SK-N-DZ (cell line): Measurements from ENCODE around the gene RPL39.
"Not testable (repeated sequence)": the region's sequence is repeated elsewhere in the genome, so short reads cannot be mapped to it uniquely, and the experiment has no call there.

Experiments
- DNase-seq: peaks from one replicate; pipeline ENCODE4 v3.0.0-alpha.2; 2015; ENCODE audit warnings: low spot score
- small RNA-seq, 2 experiments: library from RNA; depleted of rRNA; stranded (forward); fragments of <200 nt; gene quantifications; one replicate each; pipeline ENCODE3, GENCODE V24; 2014

The RPL39 gene

DNA sequence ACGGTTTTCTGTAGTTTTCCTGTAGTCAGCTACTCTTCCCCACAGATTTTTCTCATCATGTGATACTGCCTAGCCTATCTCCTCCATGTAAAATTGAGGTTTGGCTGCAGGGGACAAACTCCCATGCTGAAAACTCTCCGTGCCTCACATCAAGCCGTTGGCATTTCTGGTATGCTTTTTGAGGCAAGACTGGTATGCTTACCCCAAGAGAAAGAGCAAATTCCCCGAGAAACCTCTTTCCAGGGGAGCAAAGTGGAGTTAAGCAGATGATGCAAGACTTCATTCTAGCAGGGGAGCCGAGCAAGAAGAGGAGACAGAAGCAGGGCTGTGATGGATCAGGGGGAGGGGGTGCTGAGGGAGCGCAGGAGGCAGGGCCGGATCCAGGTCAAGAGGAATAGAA lies 28.2 kb downstream of the RPL39 start:
- no peak for DNase-seq

DNA sequence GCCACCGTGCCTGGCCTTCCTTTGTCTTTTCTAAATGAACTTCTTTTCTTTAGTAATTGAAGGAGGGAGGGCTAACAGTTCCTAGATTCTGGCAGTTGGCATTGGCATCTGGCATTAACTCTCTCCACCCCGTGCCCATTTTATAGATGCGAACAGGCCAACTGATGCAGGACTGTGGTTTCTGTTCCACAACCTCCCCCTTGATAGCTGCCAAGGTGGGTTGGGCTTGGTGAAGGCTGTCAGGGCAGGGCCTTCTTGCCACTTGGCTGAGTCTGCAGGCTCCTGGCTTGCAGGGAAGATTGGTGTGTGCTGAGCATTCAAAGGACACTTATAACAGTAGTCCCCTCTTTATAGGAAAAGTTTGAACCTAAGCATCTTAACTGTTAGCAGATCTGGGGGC lies 28.7 kb downstream of the RPL39 start:
- DNase-seq, result no peak

DNA sequence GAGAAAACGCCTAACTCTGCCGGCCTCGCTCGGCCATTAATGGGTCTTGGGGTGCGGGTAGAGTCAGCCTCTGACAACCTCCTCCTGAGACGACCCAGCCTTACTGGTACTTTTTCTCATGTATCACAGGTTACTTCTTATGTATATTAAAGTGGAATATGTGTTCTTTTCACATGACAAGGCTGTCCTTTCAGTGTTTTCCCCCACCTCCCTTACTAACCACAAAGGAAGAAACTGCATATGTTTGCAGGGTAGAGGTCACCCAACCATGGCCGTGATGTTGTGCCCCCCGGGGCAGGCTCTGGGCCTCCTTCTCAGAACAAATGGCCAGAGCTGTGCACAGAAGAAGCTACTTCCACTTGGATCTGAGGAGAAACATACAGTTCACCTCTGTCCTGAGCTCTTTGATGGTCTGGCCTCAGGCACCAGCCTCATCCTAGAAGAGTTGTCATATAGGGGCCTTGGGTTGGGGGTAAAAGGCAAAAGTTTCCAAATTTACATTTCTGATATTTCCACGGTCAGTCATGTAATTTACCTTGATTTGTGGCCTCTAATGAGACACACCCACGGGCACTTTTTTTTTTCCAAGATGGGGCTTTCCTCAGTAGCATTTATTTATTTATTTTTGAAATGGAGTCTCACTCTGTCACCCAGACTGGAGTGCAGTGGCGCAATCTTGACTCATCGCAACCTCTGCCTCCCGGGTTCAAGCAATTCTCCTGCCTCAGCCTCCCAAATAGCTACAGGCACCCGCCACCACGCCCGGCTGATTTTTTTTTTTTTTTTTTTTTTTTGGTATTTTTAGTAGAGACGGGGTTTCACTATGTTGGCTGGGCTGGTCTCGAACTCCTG lies 31.2 kb downstream of the RPL39 start:
- no peak for DNase-seq

- DNase-seq, result no peak
Measured at GRCh38 chrX:119759248-119759766, 32.1 kb downstream of the RPL39 start.

- DNase-seq, result no peak
Measured at GRCh38 chrX:119758731-119759247, 32.6 kb downstream of the RPL39 start.

DNA sequence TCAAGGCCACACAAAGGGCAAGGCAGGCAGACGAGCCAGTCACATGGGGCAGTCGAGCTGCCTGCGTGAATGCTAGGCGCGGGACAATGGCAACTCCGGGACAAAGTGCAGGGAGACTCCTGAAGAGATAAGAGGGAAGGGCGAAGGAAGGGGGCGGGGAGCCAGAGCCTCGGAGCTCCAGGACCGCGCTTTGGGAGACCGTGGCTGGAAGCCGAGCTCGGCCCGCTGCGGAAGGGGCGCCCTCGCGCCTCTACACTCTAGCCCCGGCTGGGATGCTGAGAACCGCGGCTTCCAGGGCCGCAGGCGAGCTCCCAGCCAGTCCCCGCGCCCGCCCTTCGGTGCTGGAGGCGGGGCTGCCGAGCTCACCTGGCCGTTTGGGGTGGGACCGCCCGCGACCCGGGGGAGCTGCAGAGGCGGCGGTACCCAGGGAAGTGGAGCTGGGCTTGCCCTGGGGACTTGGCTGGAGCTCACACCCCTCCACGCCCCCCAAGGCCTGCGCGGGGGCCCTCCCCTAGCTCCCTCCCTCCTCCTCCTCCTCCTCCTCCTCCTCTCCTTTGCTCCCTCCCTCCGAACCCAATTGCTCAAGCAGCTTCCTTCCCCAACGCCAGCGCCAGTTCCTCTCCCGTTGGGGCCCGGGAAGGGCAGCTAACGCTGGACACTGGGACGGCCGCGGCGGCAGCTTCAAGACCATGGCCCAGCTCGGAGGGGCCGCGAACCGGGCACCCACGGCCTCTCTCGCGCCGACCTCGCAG lies 33.3 kb downstream of the RPL39 start, which contains the start of gene SOWAHD:
TSS of gene SOWAHD (plus strand) at position 610 of the 752 bp plus-strand sequence. CDS start at position 690, 80 bp downstream.
- DNase-seq, result peak; percentile 37

DNA sequence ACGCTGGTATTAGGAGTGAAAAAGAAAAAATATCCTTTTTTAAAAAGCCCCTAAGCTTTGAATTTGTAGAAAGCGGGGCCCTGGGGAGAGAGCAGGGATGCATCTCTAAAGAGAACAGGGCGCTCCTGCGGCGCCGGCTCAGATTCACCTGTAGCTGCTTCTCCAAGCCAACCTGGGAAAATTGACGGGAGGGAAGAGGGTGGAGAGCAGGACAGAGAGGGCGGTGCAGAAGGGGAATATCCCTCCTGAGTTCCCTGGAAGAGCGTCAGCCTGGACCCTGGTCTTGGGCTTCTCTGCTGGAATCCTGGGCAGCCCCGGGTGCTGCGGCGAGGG lies 33.8 kb downstream of the RPL39 start:
- no peak for DNase-seq

GRCh38 chrX:119756926-119757635 lies 34.3 kb downstream of the RPL39 start:
- no peak for DNase-seq

GRCh38 chrX:119755981-119756533 lies 35.4 kb downstream of the RPL39 start:
- no peak for DNase-seq

- no peak for DNase-seq
Measured at GRCh38 chrX:119753639-119754257, 37.7 kb downstream of the RPL39 start.

- DNase-seq, result no peak
Measured at GRCh38 chrX:119753001-119753400, 38.4 kb downstream of the RPL39 start.

DNA sequence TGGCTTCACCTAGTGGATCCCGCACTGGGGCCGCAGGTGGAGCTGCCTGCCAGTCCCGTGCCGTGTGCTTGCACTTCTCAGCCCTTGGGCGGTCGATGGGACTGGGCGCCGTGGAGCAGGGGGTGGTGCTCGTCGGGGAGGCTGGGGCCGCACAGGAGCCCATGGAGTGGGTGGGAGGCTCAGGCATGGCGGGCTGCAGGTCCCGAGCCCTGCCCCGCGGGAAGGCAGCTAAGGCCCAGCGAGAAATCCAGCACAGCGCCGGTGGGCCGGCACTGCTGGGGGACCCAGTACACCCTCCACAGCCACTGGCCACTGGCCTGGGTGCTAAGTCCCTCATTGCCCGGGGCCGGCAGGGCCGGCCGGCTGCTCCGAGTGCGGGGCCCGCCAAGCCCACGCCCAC lies 40.7 kb downstream of the RPL39 start:
- not testable (repeated sequence) for DNase-seq

GRCh38 chrX:119750131-119750530 lies 41.3 kb downstream of the RPL39 start:
- not testable (repeated sequence) for DNase-seq

DNA sequence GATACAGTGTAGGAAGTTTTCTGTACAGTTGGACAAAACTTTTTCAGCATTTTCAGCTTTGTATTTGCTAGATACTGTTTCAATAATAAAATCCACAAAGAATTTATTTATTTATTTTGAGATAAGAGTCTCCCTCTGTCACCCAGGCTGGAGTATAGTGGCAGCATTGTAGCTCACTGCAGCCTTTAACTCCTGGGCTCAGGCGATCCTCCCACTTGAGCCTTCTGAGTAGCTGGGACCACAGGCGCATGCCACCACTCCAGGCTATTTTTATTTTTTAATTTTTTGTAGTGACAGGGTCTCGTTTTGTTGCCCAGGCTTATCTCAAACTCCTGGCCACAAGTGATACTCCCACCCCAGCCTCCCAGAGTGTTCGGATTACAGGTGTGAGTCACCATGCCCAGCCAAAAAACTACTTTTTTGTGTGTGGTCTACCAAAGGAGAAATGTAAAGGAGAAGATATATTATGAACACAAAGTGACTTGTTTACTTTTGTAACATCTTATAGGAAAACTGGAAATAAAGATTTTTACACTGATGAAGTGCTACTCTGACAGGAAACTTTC lies 46.1 kb downstream of the RPL39 start:
- no peak for DNase-seq

GRCh38 chrX:119738742-119739141 lies 52.7 kb downstream of the RPL39 start:
- no peak for DNase-seq

Small RNA genes lying within 50 kb of the gene (small RNA-seq; reads per million reads assigned to genes)
- 0 reads per million in 2 experiments for gene SNORA69
